HG03520 (cell line): Measurements from ENCODE around the gene CAPN14.

Experiments used
- ATAC-seq: cut with Tn5 transposase; IDR thresholded peaks from one replicate; pipeline ENCODE4 v1.9.1; 2021; ENCODE audit warnings: mild to moderate bottlenecking, moderate library complexity; ENCODE audit not compliant: unreplicated experiment

CAPN14 gene

GRCh38 chr2:31217465-31218200, at the start of gene CAPN14:
CAPN14 (minus strand) TSS chr2:31217515; CDS start chr2:31205447, 12,068 bp downstream.
- no peak for ATAC-seq

GRCh38 chr2:31266804-31267203, 49.5 kb upstream of the CAPN14 start:
- ATAC-seq: no peak

- ATAC-seq: no peak
These were observed 47.9 kb upstream of the CAPN14 start for GRCh38 chr2:31265234-31265633.

- no peak for ATAC-seq
These were observed 46.4 kb upstream of the CAPN14 start for GRCh38 chr2:31263636-31264190.

GRCh38 chr2:31260870-31261269, 43.6 kb upstream of the CAPN14 start:
- ATAC-seq: no peak

GRCh38 chr2:31259075-31259474, 41.8 kb upstream of the CAPN14 start:
- no peak for ATAC-seq

- peak; percentile 51 for ATAC-seq
These were observed 41.0 kb upstream of the CAPN14 start for GRCh38 chr2:31258351-31258750.

GRCh38 chr2:31256611-31257382, 39.5 kb upstream of the CAPN14 start:
- ATAC-seq: no peak

- ATAC-seq: peak; percentile 41
These were observed 38.7 kb upstream of the CAPN14 start for GRCh38 chr2:31255911-31256571.

GRCh38 chr2:31254237-31255203, 37.2 kb upstream of the CAPN14 start:
- no peak for ATAC-seq

GRCh38 chr2:31253356-31254131, 36.2 kb upstream of the CAPN14 start:
- no peak for ATAC-seq

- no peak for ATAC-seq
These were observed 34.5 kb upstream of the CAPN14 start for GRCh38 chr2:31251851-31252250.

GRCh38 chr2:31251018-31251417, 33.7 kb upstream of the CAPN14 start:
- ATAC-seq: no peak

GRCh38 chr2:31249009-31249690, 31.8 kb upstream of the CAPN14 start:
- ATAC-seq: no peak

- ATAC-seq: no peak
These were observed 30.8 kb upstream of the CAPN14 start for GRCh38 chr2:31248139-31248538.

GRCh38 chr2:31247711-31248110, 30.4 kb upstream of the CAPN14 start:
- ATAC-seq: no peak

- no peak for ATAC-seq
These were observed 29.0 kb upstream of the CAPN14 start for GRCh38 chr2:31246184-31246852.

GRCh38 chr2:31244101-31244500, 26.8 kb upstream of the CAPN14 start:
- ATAC-seq: no peak
